Activated gamma-delta T cell (primary cell): Measurements from ENCODE around the gene LAMA5.

Experiments used
- DNase-seq: peaks from one replicate; lab custom pipeline; 2025; lab: John Stamatoyannopoulos, UW

LAMA5 gene

GRCh38 chr20:62287759-62288534 lies 79.2 kb downstream of the LAMA5 start:
- DNase-seq, result no peak

GRCh38 chr20:62287129-62287528 lies 80.0 kb downstream of the LAMA5 start:
- DNase-seq, result no peak

GRCh38 chr20:62286493-62287064 lies 80.5 kb downstream of the LAMA5 start:
- no peak for DNase-seq

GRCh38 chr20:62285722-62286121 lies 81.4 kb downstream of the LAMA5 start:
- no peak for DNase-seq

- no peak for DNase-seq
Observed at GRCh38 chr20:62285151-62285550, 82.0 kb downstream of the LAMA5 start.

GRCh38 chr20:62284448-62284847 lies 82.7 kb downstream of the LAMA5 start:
- no peak for DNase-seq

GRCh38 chr20:62282877-62283503 lies 84.1 kb downstream of the LAMA5 start:
- no peak for DNase-seq

GRCh38 chr20:62282103-62282502 lies 85.0 kb downstream of the LAMA5 start:
- no peak for DNase-seq

GRCh38 chr20:62281161-62281933 lies 85.8 kb downstream of the LAMA5 start:
- DNase-seq, result no peak

- DNase-seq, result no peak
Observed at GRCh38 chr20:62280303-62280702, 86.8 kb downstream of the LAMA5 start.

GRCh38 chr20:62277253-62277652 lies 89.9 kb downstream of the LAMA5 start:
- no peak for DNase-seq

GRCh38 chr20:62276439-62276838 lies 90.7 kb downstream of the LAMA5 start:
- DNase-seq, result no peak

GRCh38 chr20:62275219-62275618 lies 91.9 kb downstream of the LAMA5 start:
- no peak for DNase-seq

- no peak for DNase-seq
Observed at GRCh38 chr20:62274332-62274950, 92.7 kb downstream of the LAMA5 start.

- no peak for DNase-seq
Observed at GRCh38 chr20:62273416-62273815, 93.7 kb downstream of the LAMA5 start.

GRCh38 chr20:62272200-62272599 lies 94.9 kb downstream of the LAMA5 start:
- DNase-seq, result no peak

GRCh38 chr20:62269871-62270270 lies 97.2 kb downstream of the LAMA5 start:
- DNase-seq, result no peak

GRCh38 chr20:62269378-62269777 lies 97.7 kb downstream of the LAMA5 start:
- no peak for DNase-seq

GRCh38 chr20:62268228-62268900 lies 98.7 kb downstream of the LAMA5 start:
- DNase-seq, result no peak

GRCh38 chr20:62267543-62267942 lies 99.6 kb downstream of the LAMA5 start:
- DNase-seq, result no peak

GRCh38 chr20:62266851-62267250 lies 100.3 kb downstream of the LAMA5 start:
- no peak for DNase-seq
